Upper lobe of left lung (tissue), 6 donors: ENCODE measurements around the gene TMCC3. TPM values are rescaled to one million over a fixed set of nuclear protein-coding genes. Genes with fewer than 3 reads are reported as not detected.

Source experiments
- ATAC-seq, 2 donors: fragments of 200-7000 bp; cut with Tn5 transposase; one replicate each; pipeline ENCODE4 v1.9.1; 2022; ENCODE audit warnings: mild to moderate bottlenecking in 2 of 2, moderate library complexity in 2 of 2; ENCODE audit not compliant: low FRiP score in 2 of 2
- DNase-seq, 2 donors: peaks; one replicate each; pipeline ENCODE4 v3.0.0-alpha.2; 2019 to 2020
- H3K27ac ChIP-seq, 4 donors: fragments of 200-600 bp; sonication (generic); one replicate each; pipeline ENCODE4 v1.5.1; 2016 to 2019
- H3K27me3 ChIP-seq, 4 donors: fragments of 200-600 bp; sonication (generic); one replicate each; pipeline ENCODE4 v1.5.1; 2017 to 2019
- H3K36me3 ChIP-seq, 4 donors: fragments of 200-600 bp; sonication (generic); one replicate each; pipeline ENCODE4 v1.5.1; 2016 to 2019
- H3K4me1 ChIP-seq, 4 donors: fragments of 200-600 bp; sonication (generic); one replicate each; pipeline ENCODE4 v1.5.1; 2018 to 2019
- H3K4me3 ChIP-seq, 4 donors: fragments of 200-600 bp; sonication (generic); one replicate each; pipeline ENCODE4 v1.5.1; 2017 to 2019; ENCODE audit warnings: mild to moderate bottlenecking in 2 of 4, moderate library complexity in 1 of 4
- H3K9me3 ChIP-seq, 4 donors: fragments of 200-600 bp; sonication (generic); one replicate each; pipeline ENCODE4 v1.5.1; 2018 to 2019
- CTCF ChIP-seq, 6 experiments: fragments of 450-650 bp in 4 of 6; fragments of 200-600 bp in 2 of 6; sonication (generic) in 2 of 6; IDR thresholded peaks; one replicate each; pipeline ENCODE4 v1.5.1; 2016 to 2019; ENCODE audit warnings: antibody characterized with exemption in 6 of 6
- EP300 ChIP-seq, 4 donors: sonication (generic); formaldehyde crosslinking; IDR thresholded peaks; one replicate each; pipeline ENCODE4 v1.5.1; 2017; ENCODE audit warnings: antibody characterized with exemption in 4 of 4, control low read depth in 2 of 4
- POLR2A ChIP-seq, 4 donors: fragments of 450-650 bp; IDR thresholded peaks; one replicate each; pipeline ENCODE4 v1.5.1; 2016 to 2017; ENCODE audit warnings: antibody characterized with exemption in 4 of 4, mild to moderate bottlenecking in 2 of 4
- POLR2AphosphoS5 ChIP-seq, 2 donors: sonication (generic); formaldehyde crosslinking; IDR thresholded peaks; one replicate each; pipeline ENCODE4 v1.5.1; 2017; ENCODE audit warnings: antibody characterized with exemption in 2 of 2
- WGBS, 2 donors: methylation state at CpG; one replicate each; pipeline ENCODE4 v1.1.5; 2017 to 2018; 5-methylcytosine and 5-hydroxymethylcytosine counted together
- total RNA-seq, 6 donors: library from RNA; depleted of rRNA in 4 of 6; stranded (reverse); fragments of >200 nt in 4 of 6; gene quantifications; one replicate each; pipeline versions ENCODE4 v1.1.0 to v1.2.1, GENCODE V29; 2016 to 2021
- donor health status: DM: no; HTN: no; CAD: no; lungs with moderate emphysema.
- donor health status: DM: no; HTN: yes; CAD: no; lungs with severe emphysema.

Gene TMCC3
- total RNA-seq, 6 donors from 2014 or later: 5.4 to 17.4 (median 12.7) TPM

- ATAC-seq: no peak
- Histone ChIP-seq H3K9me3 (no peaks in the 10 kb centered on the region), H3K27me3 (no peaks in the 10 kb centered on the region), H3K4me3 (no peak overlapping the region), H3K36me3 (no peaks in the 10 kb centered on the region), H3K4me1 (no peaks in the 10 kb centered on the region), H3K27ac (no peak overlapping the region)
- no peak for DNase-seq
- WGBS, 2 donors: 92 to 100% methylated on average over 1 of the region's 1 CpG
- TF ChIP-seq POLR2AphosphoS5 (IDR thresholded peaks at IDR 0.05) (no peak), CTCF (IDR thresholded peaks at IDR 0.05) (no peak), POLR2A (IDR thresholded peaks at IDR 0.05) (no peak), EP300 (IDR thresholded peaks at IDR 0.05) (no peak)
Observed at GRCh38 chr12:94557746-94558295, 92.5 kb downstream of the TMCC3 start.

GRCh38 chr12:94555687-94556086, 94.7 kb downstream of the TMCC3 start:
- Histone ChIP-seq H3K27me3 (no peaks in the 10 kb centered on the region), H3K4me3 (no peak overlapping the region), H3K4me1 (no peaks in the 10 kb centered on the region), H3K9me3 (no peaks in the 10 kb centered on the region), H3K36me3 (no peaks in the 10 kb centered on the region), H3K27ac (no peak overlapping the region)
- 91 to 92% methylated on average over 3 of the region's 3 CpGs for WGBS, 2 donors
- TF ChIP-seq POLR2A (IDR thresholded peaks at IDR 0.05): no peak
- TF ChIP-seq CTCF (IDR thresholded peaks at IDR 0.05): no peak
- no peak for TF ChIP-seq POLR2AphosphoS5 (IDR thresholded peaks at IDR 0.05)
- no peak for TF ChIP-seq EP300 (IDR thresholded peaks at IDR 0.05)
- no peak for DNase-seq
- no peak for ATAC-seq

DNA sequence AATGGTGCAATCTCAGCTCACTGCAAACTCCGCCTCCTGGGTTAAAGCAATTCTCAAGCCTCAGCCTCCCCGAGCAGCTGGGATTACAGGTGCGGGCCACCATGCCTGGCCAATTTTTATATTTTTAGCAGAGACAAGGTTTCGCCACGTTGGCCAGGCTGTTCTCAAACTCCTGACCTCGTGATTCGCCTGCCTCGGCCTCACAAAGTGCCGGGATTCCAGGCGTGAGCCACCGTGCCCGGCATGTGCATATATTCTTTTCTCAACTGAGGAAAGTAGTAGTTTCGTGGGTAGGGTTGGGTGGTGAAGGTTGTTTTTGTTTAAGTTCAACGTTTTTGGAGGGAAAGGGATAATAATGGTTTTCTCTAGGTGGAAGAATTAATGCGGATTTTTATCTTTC, 96.5 kb downstream of the TMCC3 start:
- ATAC-seq (no peak), DNase-seq (peak in 1 of 2 donors; percentile 29)
- TF ChIP-seq EP300 (IDR thresholded peaks at IDR 0.05) (no peak), POLR2AphosphoS5 (IDR thresholded peaks at IDR 0.05) (no peak), POLR2A (IDR thresholded peaks at IDR 0.05) (no peak), CTCF (IDR thresholded peaks at IDR 0.05) (no peak)
- no peaks in the 10 kb centered on the region for H3K36me3 ChIP-seq
- H3K27me3 ChIP-seq: no peaks in the 10 kb centered on the region
- no peak overlapping the region for H3K27ac ChIP-seq
- 92 to 95% methylated on average over 15 of the region's 15 CpGs for WGBS, 2 donors
- no peaks in the 10 kb centered on the region for H3K9me3 ChIP-seq
- H3K4me3 ChIP-seq: no peak overlapping the region
- H3K4me1 ChIP-seq: no peaks in the 10 kb centered on the region

DNA sequence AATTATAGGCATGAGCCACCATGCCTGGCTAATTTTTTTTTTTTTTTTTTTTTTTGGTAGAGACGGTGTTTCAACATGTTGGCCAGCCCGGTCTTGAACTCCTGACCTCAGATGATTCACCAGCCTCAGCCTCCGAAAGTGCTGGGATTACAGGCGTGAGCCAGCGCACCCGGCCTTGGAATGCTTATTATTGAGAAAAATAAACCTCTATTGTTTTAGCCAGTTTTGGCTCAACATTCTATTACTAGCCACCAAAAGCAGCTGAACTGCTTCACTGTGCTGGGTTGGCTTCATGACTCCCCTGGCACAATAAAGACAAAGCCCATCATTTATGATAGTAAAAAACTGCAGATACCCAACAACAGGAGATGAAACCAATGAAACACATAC, 97.2 kb downstream of the TMCC3 start:
- Histone ChIP-seq H3K27me3 (no peaks in the 10 kb centered on the region), H3K27ac (no peak overlapping the region), H3K36me3 (no peaks in the 10 kb centered on the region), H3K9me3 (no peaks in the 10 kb centered on the region), H3K4me1 (no peaks in the 10 kb centered on the region), H3K4me3 (no peak overlapping the region)
- ATAC-seq: no peak
- WGBS, 2 donors: 54 to 59% methylated on average over 6 of the region's 6 CpGs
- no peak for DNase-seq
- TF ChIP-seq EP300 (IDR thresholded peaks at IDR 0.05) (no peak), CTCF (IDR thresholded peaks at IDR 0.05) (no peak), POLR2AphosphoS5 (IDR thresholded peaks at IDR 0.05) (no peak), POLR2A (IDR thresholded peaks at IDR 0.05) (no peak)

DNA sequence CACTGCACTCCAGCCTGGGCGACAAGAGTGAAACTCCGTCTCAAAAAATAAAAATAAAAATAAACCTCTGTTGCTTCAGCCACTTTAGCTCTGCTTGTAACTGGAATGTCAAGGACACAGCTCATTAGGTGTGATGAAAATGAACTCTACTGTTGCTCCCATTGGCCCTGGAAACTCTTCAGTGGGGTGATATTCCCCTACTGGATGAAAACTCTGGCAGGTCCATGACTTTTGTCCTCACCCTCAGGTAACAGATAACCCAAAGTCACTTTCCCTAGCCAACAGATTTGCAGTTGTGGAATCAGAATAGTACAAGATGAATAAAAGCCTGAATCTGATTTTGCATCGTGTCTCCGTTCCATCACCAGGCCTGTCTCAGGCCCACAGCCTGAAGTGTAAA, 98.5 kb downstream of the TMCC3 start:
- no peak overlapping the region for H3K4me3 ChIP-seq
- no peaks in the 10 kb centered on the region for H3K36me3 ChIP-seq
- H3K4me1 ChIP-seq: no peaks in the 10 kb centered on the region
- peaks cover 0 to 4% (median 0%) of the 10 kb centered on the region in 4 donors for H3K9me3 ChIP-seq
- no peak for TF ChIP-seq POLR2AphosphoS5 (IDR thresholded peaks at IDR 0.05)
- TF ChIP-seq POLR2A (IDR thresholded peaks at IDR 0.05): no peak
- TF ChIP-seq EP300 (IDR thresholded peaks at IDR 0.05): no peak
- TF ChIP-seq CTCF (IDR thresholded peaks at IDR 0.05): no peak
- H3K27ac ChIP-seq: no peak overlapping the region
- DNase-seq: no peak
- H3K27me3 ChIP-seq: no peaks in the 10 kb centered on the region
- WGBS, 2 donors: 37 to 44% methylated on average over 4 of the region's 4 CpGs
- ATAC-seq: no peak
